ENCODE data around the gene NPAS2. TPM values are rescaled to one million over a fixed set of nuclear protein-coding genes. Genes with fewer than 3 reads are reported as not detected.

The NPAS2 gene
- polyA plus RNA-seq, 5 donors, result 26.7 to 39.0 (median 30.3) TPM

DNA sequence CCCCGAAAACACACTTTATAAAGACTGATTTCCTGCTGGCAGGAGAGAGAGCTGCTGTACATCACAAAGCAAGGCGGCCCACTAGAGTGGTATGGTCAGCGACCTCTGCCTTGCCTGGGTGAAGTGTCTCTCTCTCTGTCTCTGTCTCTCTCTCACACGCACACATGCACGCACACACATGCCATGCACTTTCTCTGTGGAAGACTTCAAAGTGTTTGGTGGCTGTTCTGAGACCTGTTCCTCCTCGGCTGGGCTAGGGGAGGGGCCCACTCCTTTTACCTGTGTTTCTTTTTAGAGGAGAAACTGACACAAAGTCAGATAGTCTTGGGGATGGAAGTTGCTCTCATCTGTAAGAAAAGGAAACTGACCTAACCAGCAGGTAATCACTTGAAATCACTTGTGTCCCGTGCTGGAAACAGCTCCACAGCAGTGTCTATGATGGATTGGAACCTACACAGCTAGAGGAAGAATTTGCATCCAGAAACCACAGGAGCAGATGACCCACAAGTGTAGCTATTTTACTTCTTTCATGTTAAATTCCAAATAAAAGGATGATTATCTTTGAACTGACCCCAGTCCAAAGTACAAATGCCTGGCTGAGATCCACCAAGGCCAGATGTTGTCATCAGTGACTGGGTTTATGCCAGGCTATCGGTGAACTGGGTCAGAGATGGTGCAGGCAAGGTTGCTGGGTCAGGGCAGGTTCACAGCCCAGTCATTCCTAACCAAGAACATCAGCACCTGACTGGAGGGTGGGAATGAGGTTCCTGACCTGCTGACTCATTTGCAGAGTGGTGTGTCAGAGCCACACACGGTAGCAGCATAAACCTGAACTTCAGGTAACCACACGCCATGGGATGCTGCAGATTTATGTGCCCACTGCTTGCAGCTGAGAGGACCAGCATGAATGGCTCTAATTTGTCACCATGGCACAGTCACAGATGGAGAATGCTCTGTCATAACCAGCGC lies 63.0 kb downstream of the NPAS2 start:
- DNase-seq, result no peak

DNA sequence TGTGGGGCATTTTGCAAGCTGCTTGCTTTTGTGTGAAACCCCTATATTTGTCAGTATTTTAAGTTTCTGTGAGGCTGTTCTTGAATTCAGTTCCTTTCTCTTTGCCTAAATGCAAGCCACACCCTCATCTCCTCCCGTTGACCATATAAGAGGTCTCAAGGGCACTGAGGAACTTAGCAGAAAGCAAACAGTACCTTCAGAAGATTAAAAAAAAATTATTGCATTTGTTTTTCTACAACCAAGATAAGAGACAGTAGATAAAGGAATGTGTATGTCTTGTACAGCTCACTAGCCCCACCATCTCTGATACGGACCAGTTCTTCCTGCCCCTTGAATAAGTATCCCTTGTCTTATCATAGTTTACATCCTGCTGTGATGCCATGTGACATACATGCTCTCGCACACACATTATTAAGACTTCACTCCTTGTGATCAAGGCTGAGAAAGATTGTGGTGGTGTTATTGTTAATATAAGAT lies 64.2 kb downstream of the NPAS2 start:
- DNase-seq, result no peak

DNA sequence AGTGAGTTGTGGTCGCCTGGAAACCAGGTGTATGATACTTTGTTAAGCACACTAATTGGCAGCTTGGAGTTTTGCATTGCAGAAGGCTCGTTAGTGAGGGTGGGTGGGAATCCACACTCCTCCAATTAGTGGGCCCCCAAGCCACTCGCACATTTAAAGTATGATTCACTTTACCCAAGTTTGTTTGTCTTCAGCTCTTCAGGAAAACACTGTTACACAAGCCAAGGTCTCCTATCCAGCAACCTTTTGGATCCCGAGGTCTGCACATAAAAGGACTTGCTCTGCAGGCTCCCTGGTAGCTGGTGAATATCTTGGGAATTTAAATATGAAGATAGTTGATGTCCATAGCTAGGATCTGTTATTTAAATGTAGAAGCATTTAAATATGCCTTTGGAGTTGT lies 66.1 kb downstream of the NPAS2 start:
- DNase-seq, result no peak

DNA sequence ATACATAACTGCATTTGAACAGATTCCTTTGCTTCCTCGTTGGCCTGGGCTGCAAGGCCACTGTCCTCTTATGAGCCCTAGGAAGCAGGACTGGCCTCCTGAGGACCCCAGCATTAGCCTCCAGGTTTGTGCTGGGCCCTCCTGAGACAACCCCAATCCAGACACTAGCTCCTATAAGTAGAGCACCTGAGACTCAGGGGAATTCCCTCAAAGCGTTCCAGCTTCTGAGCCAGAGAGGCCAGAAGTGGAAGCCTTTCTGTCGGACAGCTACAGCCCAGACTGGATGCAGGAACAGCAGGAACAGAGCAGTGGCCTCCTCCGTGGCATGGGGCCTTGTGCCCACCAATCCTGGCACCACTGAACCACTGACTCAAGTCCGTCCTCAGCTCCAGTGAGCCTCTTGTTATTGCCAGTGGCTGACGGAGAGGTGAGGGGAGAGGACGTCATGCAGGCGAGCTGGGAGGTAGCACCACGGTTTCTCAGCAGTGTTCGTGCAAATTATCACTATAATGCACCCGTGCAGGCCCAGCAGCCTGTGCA lies 67.2 kb downstream of the NPAS2 start:
- DNase-seq, result no peak

DNA sequence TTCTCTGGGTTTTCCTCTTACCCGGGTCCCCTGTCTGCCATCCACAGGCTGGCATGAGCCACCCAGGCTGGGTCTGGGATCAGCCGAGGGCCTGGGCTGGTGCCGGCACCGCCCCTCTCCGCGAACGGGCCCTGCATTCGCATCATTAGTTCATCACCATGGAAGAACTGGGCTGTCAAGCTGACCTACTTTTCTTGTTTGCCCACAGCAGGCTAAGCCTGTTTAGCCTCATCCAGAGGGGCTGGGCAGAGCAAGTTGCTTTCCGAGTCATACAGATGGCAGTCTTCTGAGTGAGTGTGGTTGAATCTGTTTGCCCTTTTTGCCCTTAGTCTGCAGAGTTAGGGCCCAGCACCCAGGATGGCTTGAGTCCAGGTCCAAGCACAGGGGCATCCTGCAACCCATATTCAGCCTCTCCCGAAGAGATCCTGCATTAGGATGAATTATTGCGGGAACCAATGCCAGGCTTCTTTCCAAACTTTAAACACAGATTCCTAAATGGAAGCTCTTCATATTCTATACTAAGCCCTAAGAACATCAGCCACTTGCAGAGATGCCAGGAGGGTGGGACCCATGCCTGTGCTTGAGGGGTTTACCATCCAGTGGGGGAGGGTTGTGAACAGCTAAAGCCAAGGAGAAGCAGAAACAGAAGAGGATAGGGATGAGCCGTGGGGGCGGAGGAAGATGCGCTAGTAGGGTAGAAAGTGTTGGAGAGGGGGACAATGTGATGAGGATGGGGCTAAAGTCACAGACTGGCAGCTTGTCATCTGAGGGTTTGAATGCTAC lies 68.0 kb downstream of the NPAS2 start:
- no peak for DNase-seq

DNA sequence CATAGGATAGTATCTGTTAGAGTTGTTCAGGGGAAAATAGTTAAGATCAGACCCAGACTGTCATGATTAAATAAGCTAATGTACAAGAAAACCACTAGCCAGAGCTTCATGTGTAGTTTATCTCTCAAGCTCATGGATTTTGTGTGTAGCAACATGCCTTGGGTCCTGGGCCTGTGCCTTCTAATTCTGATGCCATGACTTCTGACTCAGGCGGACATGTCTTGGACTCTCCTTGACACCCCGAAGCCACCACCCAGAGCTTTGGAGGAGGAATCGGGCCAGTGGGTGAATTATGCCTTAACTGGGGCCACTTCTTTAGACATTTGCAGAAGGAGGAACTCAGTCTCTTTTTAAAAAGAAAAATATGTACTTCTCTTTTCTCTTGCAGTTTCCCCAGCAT lies 68.7 kb downstream of the NPAS2 start:
- DNase-seq, result no peak

DNA sequence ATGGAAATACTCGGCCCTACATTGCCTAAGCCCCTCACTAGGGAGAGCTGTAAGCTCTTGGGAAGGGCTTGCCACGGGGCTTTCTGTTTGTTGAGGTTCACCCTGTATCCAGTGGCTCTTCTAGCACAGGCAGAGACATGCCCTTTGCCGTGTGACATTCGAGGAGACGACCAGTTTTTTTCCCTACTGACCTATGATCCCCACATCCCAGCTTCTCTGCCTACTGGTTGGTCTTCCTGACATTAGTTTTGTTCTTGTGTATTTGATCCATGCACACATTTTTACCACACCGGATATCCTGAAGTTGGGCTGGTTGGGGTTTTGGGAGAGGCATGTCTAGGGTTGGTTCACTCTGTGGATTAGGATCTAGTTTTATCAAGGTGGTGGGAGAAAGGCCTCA lies 69.3 kb downstream of the NPAS2 start:
- DNase-seq, result no peak

DNA sequence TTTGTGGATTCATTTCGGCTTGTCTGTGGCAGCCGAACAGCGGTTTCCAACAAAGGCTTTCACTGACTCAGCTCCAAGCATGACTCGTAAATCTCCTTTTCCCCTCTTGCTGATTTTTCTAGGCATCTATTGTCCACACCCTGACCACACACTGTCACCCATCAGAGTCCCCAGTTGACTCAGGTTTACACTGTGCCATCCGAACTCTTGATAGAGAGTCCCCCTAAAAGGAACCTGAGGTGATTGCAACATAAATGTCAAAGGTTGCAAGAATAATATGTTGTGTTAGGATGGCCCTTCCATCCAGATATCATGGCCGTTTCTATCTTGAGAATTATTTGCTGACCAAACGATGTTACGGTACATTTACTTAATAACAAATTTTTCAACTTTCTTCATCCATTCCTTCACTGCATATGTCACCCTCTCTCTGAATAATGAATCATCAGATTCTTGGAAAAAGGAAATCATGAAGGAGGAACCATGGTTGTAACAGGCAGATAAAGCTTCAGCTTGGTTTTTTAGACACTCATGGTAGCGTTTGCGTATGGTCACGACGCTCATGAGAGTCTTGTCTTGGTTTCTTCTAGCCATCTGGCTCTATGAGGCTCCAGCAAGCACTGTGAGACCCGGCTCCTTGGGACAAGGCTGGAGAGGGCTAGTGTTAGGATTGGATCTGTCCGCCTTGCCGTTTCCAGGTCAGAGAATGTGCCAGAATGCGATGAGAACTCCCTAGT lies 72.1 kb downstream of the NPAS2 start:
- no peak for DNase-seq

DNA sequence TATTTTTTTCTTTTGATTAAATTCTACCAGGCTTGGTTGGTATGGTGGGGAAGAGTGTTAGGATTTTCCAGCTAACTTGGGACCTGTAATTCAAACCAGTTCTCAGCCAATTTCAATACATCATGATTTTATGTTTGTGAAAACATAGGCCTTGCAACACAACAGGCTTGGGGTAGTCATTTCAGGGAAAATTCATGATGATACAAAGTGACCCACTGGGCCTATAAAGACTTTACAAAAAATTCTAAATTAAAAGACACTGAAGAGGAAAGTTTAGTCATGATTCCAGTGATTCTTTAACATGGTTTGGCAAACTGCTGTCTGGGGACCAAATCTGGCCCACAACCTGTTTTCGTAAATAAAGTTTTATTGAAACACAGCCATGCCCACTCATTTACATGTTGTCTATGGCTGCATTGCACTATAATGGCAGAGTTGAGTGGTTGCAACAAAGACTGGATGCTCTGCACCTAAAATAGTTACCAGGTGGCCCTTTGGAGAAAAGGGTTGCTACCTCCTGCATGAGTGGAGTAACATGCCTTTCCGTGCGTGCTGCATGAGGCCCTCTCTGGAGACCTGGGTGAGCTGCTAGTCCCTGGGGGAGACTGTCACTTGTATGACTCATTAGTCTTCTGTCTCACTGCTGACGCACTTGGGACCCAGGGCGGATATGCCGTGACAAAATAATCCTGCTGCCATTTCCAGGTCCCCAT lies 73.6 kb downstream of the NPAS2 start:
- DNase-seq, result no peak

DNA sequence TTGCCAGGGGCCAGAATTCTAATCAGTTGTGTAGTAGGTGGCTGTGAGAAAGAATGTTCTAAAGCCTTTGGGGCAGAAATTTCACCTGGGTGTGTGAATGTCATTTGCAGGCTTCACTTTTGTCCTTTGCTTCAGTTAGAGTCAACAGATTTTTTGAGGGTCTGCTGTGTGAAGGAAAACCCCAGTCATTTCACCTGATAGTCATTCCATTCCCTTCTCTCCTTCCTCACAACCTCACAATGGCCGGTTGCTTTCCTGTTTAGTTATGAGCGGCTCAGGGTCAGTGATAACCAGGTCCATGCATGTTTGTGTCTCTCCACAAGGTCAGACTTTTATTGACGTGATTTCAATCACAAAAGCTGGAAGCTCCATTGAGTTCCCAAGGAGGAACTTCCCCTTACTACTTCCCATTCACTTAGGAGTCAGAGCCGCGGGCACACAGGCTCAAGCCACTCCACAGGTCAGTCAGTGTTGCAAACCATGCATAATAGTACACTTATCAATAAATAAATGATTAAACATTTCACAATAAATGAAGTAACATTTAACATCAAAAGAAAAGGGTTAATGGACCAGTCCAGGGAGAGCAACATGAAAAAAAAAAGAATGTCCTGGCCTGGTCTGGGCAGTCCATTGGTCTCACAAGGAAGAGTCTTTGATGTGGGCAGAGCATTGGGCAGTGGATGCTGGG lies 74.3 kb downstream of the NPAS2 start:
- no peak for DNase-seq

DNA sequence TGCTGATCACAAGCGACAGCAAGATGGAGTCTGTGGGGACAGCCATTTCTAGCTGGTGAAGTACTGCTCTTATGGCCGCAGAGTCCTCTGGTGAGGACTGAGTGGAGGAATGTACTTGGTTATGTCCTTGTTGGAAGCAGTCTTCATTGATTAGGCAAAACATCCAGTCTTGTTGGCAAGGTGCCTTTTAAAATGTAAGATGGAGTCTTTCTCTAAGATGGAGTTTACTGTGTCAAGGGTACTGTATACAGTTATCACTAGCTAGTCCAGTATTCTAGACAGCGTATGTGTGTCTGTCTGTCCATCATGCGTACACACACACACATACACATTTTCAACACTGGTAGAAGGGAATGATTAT lies 74.8 kb downstream of the NPAS2 start:
- no peak for DNase-seq

DNA sequence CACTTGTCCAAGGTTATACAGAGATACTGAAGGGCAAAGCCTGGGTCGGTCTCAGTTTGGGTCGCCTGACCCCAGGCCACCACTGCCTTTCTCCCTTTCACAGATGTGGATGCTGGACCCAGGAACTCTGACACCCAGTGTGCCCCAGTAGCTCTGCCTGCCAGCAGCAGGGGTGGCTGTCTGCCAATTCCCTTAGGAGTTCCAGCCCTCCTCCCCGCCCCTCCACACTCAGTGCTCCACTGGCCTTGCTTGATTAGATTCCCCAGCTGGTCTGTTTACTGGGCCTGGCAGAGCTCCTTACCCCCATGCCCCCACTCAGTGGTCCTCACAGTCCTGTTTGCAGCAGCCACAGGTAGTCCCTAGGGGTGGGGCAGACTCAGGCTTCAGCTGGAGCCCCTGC lies 75.5 kb downstream of the NPAS2 start:
- DNase-seq, result peak; percentile 39 to 43

DNA sequence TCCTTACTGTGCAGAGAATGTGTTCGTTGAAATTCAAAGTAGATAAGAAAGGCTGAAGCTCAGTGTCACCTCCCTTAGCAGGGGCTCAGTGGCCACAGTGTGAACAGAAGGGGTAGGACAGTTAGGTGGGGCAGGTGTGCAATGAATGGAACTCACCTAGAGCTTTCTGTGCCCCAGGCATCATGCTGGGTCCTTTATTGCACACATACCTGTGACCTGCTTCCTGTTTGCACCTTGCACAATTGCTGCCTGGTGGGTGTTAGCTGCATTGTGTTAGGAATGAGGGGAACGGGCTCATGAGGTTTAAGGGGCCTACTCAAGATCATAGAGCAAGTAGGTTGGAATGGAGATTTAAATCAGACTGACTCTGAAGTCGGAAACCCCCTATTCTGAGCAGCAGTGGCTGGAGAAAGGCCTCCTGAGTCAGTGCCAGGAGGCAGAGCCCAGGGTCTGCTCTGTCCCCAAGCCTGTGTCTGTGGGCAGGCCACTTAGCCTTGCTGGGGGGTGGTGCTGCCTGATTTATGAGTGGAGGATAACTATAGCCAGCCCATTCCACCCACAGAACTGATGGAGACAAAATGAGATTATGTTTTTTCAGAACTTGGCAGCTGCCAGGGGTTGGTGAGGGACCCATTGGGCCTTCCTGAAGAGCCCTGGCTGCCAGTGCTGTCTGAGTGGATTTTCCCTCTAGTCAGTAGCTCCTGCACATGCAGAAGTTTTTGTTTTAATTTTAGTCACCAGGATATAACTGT lies 76.2 kb downstream of the NPAS2 start:
- DNase-seq, result no peak

DNA sequence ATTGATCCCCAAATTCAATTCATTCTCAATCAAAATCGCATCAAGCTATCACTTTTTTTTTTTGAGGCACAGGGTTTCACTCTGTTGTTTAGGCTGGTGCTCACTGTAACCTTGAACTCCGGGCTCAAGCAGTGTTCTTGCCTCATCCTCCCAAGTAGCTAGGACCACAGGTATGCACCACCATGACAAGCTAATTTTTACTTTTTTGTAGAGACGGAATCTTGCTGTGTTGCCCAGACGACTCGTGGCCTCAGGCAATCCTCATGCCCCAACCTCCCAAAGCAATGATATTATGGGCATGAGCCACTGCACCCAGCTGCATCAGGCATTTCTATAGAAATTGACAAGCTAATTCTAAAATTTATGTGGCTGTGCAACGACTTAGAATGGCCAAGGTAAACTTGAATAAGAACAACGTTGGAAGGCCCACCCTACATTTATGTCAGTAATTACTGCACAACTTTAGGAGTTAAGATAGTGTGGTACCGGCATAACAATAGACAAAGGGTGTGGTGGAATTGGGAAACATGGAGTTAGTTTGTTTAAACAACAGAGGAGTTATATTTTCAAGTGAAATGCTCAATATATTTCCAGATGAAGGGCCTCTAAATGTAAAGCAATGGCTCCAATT lies 78.2 kb downstream of the NPAS2 start:
- no peak for DNase-seq

DNA sequence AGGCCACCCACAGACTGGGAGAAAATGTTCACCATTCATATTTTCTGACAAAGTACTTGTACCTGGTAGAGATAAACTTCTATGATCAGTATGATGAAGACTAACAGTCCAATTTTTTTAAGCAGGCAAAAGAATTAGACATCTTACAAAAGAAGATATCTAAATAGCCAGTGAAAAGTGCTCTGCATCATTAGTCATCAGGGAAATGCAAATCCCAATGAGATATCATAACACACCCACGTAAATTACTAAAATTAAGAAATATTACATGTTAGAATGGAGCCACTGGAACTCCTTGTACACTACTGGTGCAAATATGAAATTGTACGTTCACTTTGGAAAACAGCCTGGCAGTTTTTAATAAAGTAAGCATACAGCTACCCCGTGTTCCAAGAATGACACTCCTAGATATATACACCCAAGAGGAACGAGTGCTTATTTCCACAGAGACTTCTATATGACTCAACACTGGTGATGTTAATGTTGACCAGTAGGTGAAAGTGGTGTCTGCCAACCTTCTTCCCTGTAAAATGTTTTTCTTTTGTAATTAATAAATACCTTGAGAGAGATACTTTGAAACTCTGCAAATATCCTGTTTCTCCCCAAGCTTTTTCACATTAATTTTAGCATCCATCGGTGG lies 80.3 kb downstream of the NPAS2 start:
- DNase-seq, result no peak

DNA sequence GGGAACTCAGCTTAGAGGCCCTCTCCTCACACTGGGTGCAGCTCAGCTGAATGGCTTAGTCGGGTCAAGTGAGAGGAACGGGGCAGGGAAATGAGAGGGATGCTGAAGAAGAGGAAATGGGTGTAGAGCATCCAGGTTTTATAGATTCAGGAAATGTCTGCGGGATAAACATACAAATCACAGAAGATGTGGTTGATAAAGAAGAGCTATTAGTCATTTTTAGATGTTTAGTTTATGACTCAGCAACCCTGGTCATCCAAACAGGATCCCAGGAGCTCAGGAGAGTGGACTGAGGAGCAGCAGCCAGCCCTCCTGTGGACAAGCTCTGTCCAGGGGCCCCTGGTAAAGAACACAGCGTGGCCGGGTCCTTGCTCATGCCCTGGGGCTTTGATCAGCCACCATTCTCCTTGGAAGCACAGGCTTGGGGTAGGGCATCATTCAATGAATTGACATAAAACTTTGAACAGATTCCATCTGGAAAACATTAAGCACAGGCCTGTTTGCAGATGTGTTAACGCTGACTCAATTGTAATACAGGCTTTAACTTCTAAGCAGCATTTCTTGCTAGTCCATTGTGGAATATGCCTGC lies 83.0 kb downstream of the NPAS2 start:
- no peak for DNase-seq

DNA sequence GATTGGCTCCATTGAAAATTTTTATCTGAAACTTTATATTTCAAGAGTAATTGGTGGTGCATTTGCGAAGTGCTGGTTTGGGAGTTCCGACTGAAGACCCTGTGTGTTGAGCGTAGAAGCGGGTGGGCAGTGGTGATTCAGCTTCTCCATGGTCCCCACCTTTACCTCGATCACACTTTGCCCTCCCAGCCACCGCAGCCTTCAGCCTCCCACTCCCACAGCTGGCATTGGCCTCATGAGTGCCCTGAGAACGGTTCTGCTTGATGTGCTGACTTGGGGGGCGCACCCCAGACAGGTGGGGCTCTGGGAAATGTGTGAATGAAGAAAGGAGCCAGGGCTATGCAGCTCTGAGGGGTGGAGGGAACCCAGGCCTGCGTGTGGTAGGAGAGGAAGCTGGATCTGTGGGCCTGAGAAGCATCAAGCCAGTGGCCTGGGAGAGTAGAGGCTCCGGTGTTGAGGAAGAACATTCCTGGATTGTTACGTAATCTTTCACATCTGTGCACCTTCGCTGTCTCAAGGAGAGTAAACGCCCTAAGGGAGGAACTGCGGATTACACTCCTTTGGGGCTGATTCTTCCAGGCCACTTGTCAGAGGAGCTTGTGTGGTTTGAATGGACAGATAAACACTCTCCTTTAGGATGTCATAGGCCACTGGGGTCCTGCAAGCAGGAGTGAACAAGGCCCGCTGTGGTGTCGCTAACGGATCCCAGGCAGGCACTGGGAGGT lies 83.8 kb downstream of the NPAS2 start:
- DNase-seq, result no peak
